GM12864 (cell line): ENCODE results near the gene PPP1R14C.
"Not testable (repeated sequence)": the region's sequence is repeated elsewhere in the genome, so short reads cannot be mapped to it uniquely, and the experiment has no call there.

Source experiments
- DNase-seq: peaks from one replicate; pipeline ENCODE4 v3.0.0-alpha.2; 2011; ENCODE audit warnings: low read depth
- H3K4me3 ChIP-seq: 2 replicates; pipeline ENCODE4 v1.5.1; 2011; ENCODE audit warnings: mild to moderate bottlenecking, low read depth, low read length, control low read depth
- CTCF ChIP-seq: IDR thresholded peaks from 2 replicates; pipeline ENCODE4 v1.5.1; 2011; ENCODE audit warnings: low read depth, mild to moderate bottlenecking, moderate library complexity, low read length, control low read depth, inconsistent platforms; ENCODE audit errors: missing control alignments

Gene PPP1R14C

GRCh38 chr6:150236114-150236513, 93.3 kb downstream of the PPP1R14C start:
- TF ChIP-seq CTCF = no peak
- no peak overlapping the region for H3K4me3 ChIP-seq
- no peak for DNase-seq

- DNase-seq = no peak
- no peak for TF ChIP-seq CTCF
- H3K4me3 ChIP-seq = no peak overlapping the region
These were observed 93.7 kb downstream of the PPP1R14C start for GRCh38 chr6:150236544-150236943.

GRCh38 chr6:150237626-150238025, 94.8 kb downstream of the PPP1R14C start:
- H3K4me3 ChIP-seq = no peak overlapping the region
- no peak for TF ChIP-seq CTCF
- no peak for DNase-seq

- H3K4me3 ChIP-seq = no peak overlapping the region
- no peak for TF ChIP-seq CTCF
- DNase-seq = no peak
These were observed 95.5 kb downstream of the PPP1R14C start for GRCh38 chr6:150238336-150238741.

- no peak for TF ChIP-seq CTCF
- no peak overlapping the region for H3K4me3 ChIP-seq
- no peak for DNase-seq
These were observed 96.1 kb downstream of the PPP1R14C start for GRCh38 chr6:150238846-150239407.

GRCh38 chr6:150241756-150242155, 98.9 kb downstream of the PPP1R14C start:
- not testable (repeated sequence) for H3K4me3 ChIP-seq, DNase-seq

GRCh38 chr6:150243620-150244314, 100.9 kb downstream of the PPP1R14C start:
- no peak for TF ChIP-seq CTCF
- no peak overlapping the region for H3K4me3 ChIP-seq
- no peak for DNase-seq
